ENCODE data around the gene WDR33. TPM values are rescaled to one million over a fixed set of nuclear protein-coding genes. Genes with fewer than 3 reads are reported as not detected.

Gene WDR33
- polyA plus RNA-seq, 2 donors = 10.6 to 12.2 TPM

DNA sequence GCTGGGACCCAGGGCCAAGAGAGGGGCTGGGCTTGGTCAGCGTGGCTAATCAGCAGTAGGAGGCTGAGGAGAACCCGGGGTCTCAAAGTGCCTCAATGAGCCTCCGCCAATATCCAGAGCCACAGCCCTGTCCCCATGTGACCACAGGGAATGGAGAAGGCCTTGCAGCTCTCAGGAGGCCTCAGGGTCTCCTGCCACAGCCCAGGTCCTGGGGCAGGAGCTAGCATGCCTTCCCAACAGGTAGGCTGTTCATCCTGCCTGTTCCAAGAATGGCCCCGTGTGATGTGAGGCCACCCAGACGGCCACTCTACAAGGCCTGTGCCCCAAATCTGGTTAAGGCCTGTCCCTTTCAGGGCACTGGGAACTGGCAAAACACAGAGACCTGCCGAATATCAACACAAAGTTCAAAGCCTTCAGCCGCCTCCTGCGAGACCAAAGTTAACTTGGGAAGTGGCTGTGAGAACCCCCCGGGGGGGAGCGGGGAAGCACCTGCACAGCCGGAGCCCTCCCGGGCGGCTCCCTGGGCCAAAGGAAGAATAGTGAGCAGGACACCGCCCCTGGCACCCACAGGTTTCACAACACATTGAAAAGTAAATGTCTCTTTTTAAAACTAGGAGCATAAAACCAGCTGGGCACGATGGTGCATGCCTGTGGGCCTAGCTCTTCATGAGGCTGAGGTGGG lies 131.2 kb downstream of the WDR33 start:
- H3K9me3 ChIP-seq (ENCODE audit: control insufficient read depth in 2 of 2, insufficient read depth in 1 of 2, low read depth in 1 of 2, low read length in 1 of 2) = no peaks in the 10 kb centered on the region
- H3K36me3 ChIP-seq (ENCODE audit: control insufficient read depth in 2 of 2, insufficient read depth in 2 of 2, low read length in 1 of 2) = no peaks in the 10 kb centered on the region
- H3K27ac ChIP-seq (ENCODE audit: low read depth in 2 of 2, low read length in 1 of 2) = no peak overlapping the region
- 72% methylated on average over 15 of the region's 15 CpGs for WGBS, 2 donors
- H3K4me1 ChIP-seq (ENCODE audit: control insufficient read depth in 2 of 2, insufficient read depth in 2 of 2, low read length in 1 of 2) = no peaks in the 10 kb centered on the region
- no peaks in the 10 kb centered on the region for H3K27me3 ChIP-seq (ENCODE audit: control insufficient read depth in 1 of 2, insufficient read depth in 2 of 2, low read length in 2 of 2)
- no peak overlapping the region for H3K4me3 ChIP-seq (ENCODE audit: low read depth in 1 of 2, low read length in 2 of 2)

DNA sequence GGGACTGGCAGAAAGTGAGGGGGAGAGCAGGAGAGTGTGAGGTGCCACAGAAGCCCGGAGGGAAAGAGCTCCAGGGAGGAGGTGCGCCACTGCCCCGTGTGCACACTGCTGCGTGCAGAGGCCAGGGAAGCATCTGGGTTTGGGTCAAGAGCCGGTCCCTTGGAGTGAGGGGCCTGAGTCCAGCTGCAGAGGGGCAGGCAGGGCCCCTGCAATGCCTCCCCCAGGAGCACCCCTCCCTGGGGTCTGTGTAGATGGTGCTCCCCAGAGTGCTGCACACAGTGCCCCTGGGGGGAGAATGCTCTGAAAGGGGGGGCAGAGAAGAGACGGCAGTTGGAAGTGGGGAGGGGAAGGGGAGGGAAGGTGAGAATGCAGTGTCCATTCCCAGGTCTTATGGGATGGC lies 132.0 kb downstream of the WDR33 start:
- Histone ChIP-seq H3K9me3 (ENCODE audit: control insufficient read depth in 2 of 2, insufficient read depth in 1 of 2, low read depth in 1 of 2, low read length in 1 of 2) (no peaks in the 10 kb centered on the region), H3K4me1 (ENCODE audit: control insufficient read depth in 2 of 2, insufficient read depth in 2 of 2, low read length in 1 of 2) (no peaks in the 10 kb centered on the region), H3K4me3 (ENCODE audit: low read depth in 1 of 2, low read length in 2 of 2) (no peak overlapping the region), H3K36me3 (ENCODE audit: control insufficient read depth in 2 of 2, insufficient read depth in 2 of 2, low read length in 1 of 2) (no peaks in the 10 kb centered on the region), H3K27ac (ENCODE audit: low read depth in 2 of 2, low read length in 1 of 2) (no peak overlapping the region), H3K27me3 (ENCODE audit: control insufficient read depth in 1 of 2, insufficient read depth in 2 of 2, low read length in 2 of 2) (no peaks in the 10 kb centered on the region)
- 89% methylated on average over 6 of the region's 6 CpGs for WGBS, 2 donors

DNA sequence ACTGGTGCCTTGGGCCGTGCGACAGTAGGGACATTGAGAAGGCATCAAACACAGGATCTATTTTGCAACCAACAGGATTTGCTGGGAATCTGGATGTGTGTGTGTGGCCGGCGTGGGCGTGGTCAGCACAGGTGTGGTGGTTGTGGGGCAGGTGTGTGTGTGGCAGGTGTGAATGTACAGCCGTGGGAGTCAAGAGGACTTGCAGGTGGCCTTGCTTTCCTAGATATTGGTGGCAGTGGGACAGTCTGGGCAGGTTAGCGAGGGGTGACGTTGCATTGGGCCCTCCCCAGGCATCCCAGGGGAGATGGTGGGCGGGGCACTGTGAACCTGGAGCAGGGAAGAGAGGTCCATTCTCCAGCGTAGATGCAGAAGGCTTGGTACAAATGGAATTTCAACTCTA lies 132.4 kb downstream of the WDR33 start:
- Histone ChIP-seq H3K4me3 (ENCODE audit: low read depth in 1 of 2, low read length in 2 of 2) (no peak overlapping the region), H3K27ac (ENCODE audit: low read depth in 2 of 2, low read length in 1 of 2) (no peak overlapping the region), H3K4me1 (ENCODE audit: control insufficient read depth in 2 of 2, insufficient read depth in 2 of 2, low read length in 1 of 2) (no peaks in the 10 kb centered on the region), H3K9me3 (ENCODE audit: control insufficient read depth in 2 of 2, insufficient read depth in 1 of 2, low read depth in 1 of 2, low read length in 1 of 2) (no peaks in the 10 kb centered on the region), H3K36me3 (ENCODE audit: control insufficient read depth in 2 of 2, insufficient read depth in 2 of 2, low read length in 1 of 2) (no peaks in the 10 kb centered on the region), H3K27me3 (ENCODE audit: control insufficient read depth in 1 of 2, insufficient read depth in 2 of 2, low read length in 2 of 2) (no peaks in the 10 kb centered on the region)
- WGBS, 2 donors = 75 to 83% methylated on average over 10 of the region's 10 CpGs

DNA sequence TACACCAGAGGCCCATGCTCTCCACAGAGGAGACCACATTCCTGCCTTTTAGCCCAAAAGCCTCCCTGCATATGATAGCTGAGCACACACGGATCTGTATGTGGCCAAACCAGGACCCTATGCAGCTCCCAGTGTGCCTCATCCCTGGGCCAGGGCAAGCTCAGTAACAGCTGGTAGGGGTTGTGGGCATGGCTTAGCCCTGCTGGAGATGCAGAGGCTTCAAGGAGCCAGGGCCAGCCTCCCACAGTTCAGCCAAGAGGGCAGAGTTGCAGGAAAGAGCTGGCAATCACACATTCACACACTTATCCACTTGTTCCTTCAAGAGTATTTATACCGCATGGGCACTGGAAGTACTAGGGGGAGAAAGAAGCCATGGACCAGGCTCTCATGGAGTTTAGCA lies 134.1 kb downstream of the WDR33 start:
- H3K4me1 ChIP-seq (ENCODE audit: control insufficient read depth in 2 of 2, insufficient read depth in 2 of 2, low read length in 1 of 2) = peaks cover 0 to 5% of the 10 kb centered on the region in 2 donors
- H3K9me3 ChIP-seq (ENCODE audit: control insufficient read depth in 2 of 2, insufficient read depth in 1 of 2, low read depth in 1 of 2, low read length in 1 of 2) = no peaks in the 10 kb centered on the region
- H3K27ac ChIP-seq (ENCODE audit: low read depth in 2 of 2, low read length in 1 of 2) = no peak overlapping the region
- 79 to 91% methylated on average over 2 of the region's 2 CpGs for WGBS, 2 donors
- H3K36me3 ChIP-seq (ENCODE audit: control insufficient read depth in 2 of 2, insufficient read depth in 2 of 2, low read length in 1 of 2) = no peaks in the 10 kb centered on the region
- H3K4me3 ChIP-seq (ENCODE audit: low read depth in 1 of 2, low read length in 2 of 2) = no peak overlapping the region
- no peaks in the 10 kb centered on the region for H3K27me3 ChIP-seq (ENCODE audit: control insufficient read depth in 1 of 2, insufficient read depth in 2 of 2, low read length in 2 of 2)

DNA sequence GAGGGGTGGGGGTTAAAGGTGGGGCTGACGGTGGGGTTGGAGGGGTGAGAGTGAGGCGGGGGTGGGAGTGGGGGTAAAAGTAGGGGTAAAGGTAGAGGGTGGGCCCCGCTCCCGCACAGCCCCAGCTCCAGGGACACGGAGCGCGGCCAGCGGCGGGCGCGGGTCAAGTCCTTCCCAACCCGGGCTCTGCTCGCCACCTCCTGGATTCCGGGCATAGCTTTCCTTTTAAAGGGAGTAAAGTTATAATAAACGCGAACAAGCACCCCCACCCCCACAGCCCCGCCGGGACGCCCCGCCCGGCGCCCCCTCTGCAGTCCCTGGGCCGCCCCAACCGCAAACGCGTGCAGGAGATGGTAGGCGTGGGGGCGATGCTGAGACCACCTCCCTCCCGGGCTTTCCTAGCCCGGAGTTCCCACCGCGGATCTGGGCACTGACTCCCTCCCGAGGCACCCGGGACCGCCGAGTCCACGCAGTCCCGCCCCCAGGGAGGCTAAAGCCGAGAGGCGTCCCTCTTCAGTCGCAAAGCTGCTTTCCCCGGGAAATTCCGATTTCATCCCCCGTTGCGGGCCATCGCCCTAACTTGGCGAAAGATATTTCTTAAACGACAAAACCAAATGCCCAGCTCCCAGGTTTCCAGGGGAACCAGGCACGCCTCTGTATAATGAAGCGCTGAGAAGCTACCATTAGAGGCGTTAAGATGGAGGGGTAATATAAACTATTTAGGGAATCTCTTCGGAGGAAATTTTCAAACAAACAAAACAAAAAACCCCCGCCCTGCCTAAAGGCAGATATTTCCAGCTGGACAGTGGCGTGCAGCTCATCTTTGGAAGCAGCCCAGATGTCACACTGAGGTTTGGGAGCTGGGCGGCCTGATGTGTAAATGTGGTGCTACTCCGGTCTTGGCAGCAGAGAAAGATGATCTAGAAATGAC lies 135.4 kb downstream of the WDR33 start, which contains the start of gene LIMS2:
LIMS2 (minus strand) TSS at position 200 of the 931 bp plus-strand sequence. CDS start 506 bp downstream, outside the sequence.
- H3K9me3 ChIP-seq (ENCODE audit: control insufficient read depth in 2 of 2, insufficient read depth in 1 of 2, low read depth in 1 of 2, low read length in 1 of 2) = no peaks in the 10 kb centered on the region
- H3K27me3 ChIP-seq (ENCODE audit: control insufficient read depth in 1 of 2, insufficient read depth in 2 of 2, low read length in 2 of 2) = no peaks in the 10 kb centered on the region
- WGBS, 2 donors = 5% methylated on average over 43 to 56 of the region's 56 CpGs
- H3K4me3 ChIP-seq (ENCODE audit: low read depth in 1 of 2, low read length in 2 of 2) = peak within 1 kb of the TSS; percentile 47 to 56
- H3K4me1 ChIP-seq (ENCODE audit: control insufficient read depth in 2 of 2, insufficient read depth in 2 of 2, low read length in 1 of 2) = peaks cover 2 to 5% of the 10 kb centered on the region in 2 donors
- peak within 1 kb of the TSS; percentile 84 for H3K27ac ChIP-seq (ENCODE audit: low read depth in 2 of 2, low read length in 1 of 2)
- H3K36me3 ChIP-seq (ENCODE audit: control insufficient read depth in 2 of 2, insufficient read depth in 2 of 2, low read length in 1 of 2) = no peaks in the 10 kb centered on the region

DNA sequence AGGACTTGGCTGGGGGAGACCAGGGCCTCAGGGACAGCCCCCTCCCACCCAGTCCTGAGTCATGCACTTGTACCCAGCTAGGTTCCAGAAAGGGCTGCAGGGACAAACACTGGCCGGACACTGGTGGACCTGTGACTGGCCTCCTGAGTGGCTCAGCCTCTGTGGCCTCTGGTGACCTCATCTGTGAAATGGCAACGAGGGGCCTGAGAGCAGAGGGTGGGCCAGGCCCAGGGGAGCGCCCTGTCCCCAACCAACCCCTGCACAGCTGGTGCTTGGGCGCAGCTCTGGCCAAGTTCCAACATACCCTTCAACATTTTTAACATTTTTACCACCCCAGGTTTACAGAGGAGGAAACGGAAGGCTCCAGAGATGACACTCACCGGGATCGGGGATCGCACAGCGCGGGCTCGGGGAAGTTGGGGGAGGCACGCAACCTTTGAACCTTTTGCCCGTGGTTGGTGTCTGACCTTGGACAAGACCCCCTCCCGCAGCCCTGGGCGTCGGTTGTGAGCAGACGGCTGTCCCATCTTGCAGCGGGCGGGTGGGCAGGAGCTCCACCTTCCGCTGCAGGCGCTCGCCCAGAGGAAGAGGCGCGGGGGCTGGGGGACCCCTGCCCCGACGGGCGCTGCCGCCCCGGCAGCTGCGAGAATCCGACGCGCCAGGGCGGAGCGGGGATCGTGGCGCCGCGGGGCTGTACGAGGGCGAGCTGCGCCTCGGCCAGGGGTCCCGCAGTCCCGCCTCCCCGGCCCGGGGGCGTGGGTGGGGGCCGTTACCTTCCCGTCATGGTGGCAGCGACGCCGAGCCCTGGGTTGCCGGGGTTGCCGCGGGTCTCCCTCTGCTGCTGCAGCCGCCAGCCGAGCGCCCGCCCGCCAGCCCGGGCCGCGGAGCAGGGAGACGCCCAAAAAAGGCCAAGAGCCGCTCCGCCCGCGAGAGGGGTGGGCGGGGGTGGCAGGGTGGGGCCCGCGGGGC lies 136.4 kb downstream of the WDR33 start:
- Histone ChIP-seq H3K9me3 (ENCODE audit: control insufficient read depth in 2 of 2, insufficient read depth in 1 of 2, low read depth in 1 of 2, low read length in 1 of 2) (no peaks in the 10 kb centered on the region), H3K27ac (ENCODE audit: low read depth in 2 of 2, low read length in 1 of 2) (peak overlapping the region; percentile 79 to 84), H3K27me3 (ENCODE audit: control insufficient read depth in 1 of 2, insufficient read depth in 2 of 2, low read length in 2 of 2) (no peaks in the 10 kb centered on the region), H3K4me1 (ENCODE audit: control insufficient read depth in 2 of 2, insufficient read depth in 2 of 2, low read length in 1 of 2) (peaks cover 2 to 5% of the 10 kb centered on the region in 2 donors), H3K4me3 (ENCODE audit: low read depth in 1 of 2, low read length in 2 of 2) (peak overlapping the region; percentile 47 to 56), H3K36me3 (ENCODE audit: control insufficient read depth in 2 of 2, insufficient read depth in 2 of 2, low read length in 1 of 2) (no peaks in the 10 kb centered on the region)
- 5 to 6% methylated on average over 68 to 72 of the region's 72 CpGs for WGBS, 2 donors

DNA sequence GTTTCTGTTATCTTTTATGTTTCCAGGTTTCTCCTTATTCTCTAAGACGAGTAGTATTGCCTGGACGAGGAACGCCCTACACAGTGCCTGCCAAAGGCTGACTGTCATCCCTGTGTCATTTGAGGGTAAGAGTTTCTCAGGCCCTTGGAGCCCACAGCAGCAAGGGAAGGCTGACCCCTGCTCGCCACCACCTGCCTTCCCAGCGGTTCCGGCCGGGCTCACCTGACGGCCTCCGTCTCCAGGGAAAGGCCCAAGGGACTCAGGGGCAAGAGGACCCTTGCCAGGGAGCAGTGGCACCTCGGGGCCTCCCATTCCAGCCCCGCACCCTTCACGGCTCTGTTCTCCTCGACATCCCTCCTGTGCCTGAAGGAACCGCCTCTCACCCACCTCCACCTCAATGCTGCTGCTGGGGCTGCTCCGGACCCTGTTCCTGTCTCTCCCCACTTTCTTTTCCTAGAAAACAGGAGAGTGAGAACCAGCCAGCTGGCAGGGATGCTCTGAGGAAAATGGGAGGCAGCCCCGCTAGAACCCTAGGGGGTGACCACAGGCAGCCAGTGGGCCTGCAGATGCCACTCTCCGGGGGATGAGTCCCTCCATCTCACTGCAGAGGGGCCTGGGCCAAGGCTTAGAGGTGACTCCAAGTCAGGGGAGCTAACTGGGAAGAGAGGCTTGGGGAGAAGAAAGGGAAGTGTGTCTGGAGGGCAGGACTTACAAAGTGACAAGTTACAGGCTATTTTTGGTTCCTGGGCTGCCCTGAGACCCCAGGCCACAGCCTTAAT lies 137.5 kb downstream of the WDR33 start:
- H3K4me3 ChIP-seq (ENCODE audit: low read depth in 1 of 2, low read length in 2 of 2) = peak overlapping the region; percentile 47 to 56
- WGBS, 2 donors = 68 to 75% methylated on average over 17 of the region's 17 CpGs
- H3K9me3 ChIP-seq (ENCODE audit: control insufficient read depth in 2 of 2, insufficient read depth in 1 of 2, low read depth in 1 of 2, low read length in 1 of 2) = no peaks in the 10 kb centered on the region
- no peaks in the 10 kb centered on the region for H3K27me3 ChIP-seq (ENCODE audit: control insufficient read depth in 1 of 2, insufficient read depth in 2 of 2, low read length in 2 of 2)
- H3K4me1 ChIP-seq (ENCODE audit: control insufficient read depth in 2 of 2, insufficient read depth in 2 of 2, low read length in 1 of 2) = peaks cover 2 to 5% of the 10 kb centered on the region in 2 donors
- H3K36me3 ChIP-seq (ENCODE audit: control insufficient read depth in 2 of 2, insufficient read depth in 2 of 2, low read length in 1 of 2) = no peaks in the 10 kb centered on the region
- peak overlapping the region; percentile 79 to 84 for H3K27ac ChIP-seq (ENCODE audit: low read depth in 2 of 2, low read length in 1 of 2)

DNA sequence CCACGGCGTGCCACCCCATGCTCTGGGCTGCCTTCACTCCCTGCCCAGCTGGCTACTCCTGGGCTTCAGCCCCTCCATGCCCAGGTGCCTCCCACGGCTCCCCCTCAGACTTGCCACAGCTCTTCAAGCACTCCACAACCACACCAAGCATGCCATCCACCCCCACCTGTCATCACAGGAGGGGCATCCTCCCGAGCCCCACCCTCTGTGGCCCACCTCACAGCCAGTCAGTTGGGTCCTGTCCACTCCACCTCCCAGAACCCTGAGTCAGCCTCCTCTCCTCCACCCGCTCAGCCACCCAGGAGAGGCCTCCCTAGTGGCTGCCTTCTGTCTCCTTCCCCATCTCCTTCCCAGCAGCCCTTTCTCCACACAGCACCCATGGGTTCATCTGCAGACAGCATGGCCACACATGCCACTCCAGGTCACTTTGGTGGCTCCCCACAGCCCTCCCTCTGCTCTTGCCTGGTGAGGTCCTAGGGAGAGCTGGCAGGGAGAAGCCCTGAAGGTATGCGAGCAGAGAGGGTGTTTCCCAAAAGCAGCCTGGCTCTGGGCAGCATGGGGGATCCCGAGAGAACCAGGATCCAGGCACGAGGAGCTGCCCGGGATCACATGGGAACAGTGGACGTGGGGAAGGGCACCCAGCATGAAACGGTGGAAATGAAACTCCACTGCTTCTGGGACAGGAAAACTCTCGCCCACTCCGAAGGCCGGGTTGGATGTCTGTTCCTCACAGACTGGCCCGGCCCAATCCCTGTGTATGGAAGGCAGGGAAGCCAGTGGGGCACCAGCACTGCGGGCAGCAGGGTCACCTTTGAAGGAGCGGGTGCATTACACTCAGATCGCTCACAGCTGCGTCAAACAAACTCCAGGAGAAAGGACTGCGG lies 138.4 kb downstream of the WDR33 start:
- H3K4me3 ChIP-seq (ENCODE audit: low read depth in 1 of 2, low read length in 2 of 2) = peak overlapping the region in 1 of 2 donors; percentile 47
- peak overlapping the region; percentile 79 to 84 for H3K27ac ChIP-seq (ENCODE audit: low read depth in 2 of 2, low read length in 1 of 2)
- no peaks in the 10 kb centered on the region for H3K9me3 ChIP-seq (ENCODE audit: control insufficient read depth in 2 of 2, insufficient read depth in 1 of 2, low read depth in 1 of 2, low read length in 1 of 2)
- 65 to 70% methylated on average over 20 of the region's 20 CpGs for WGBS, 2 donors
- H3K36me3 ChIP-seq (ENCODE audit: control insufficient read depth in 2 of 2, insufficient read depth in 2 of 2, low read length in 1 of 2) = no peaks in the 10 kb centered on the region
- H3K4me1 ChIP-seq (ENCODE audit: control insufficient read depth in 2 of 2, insufficient read depth in 2 of 2, low read length in 1 of 2) = peaks cover 2 to 5% of the 10 kb centered on the region in 2 donors
- no peaks in the 10 kb centered on the region for H3K27me3 ChIP-seq (ENCODE audit: control insufficient read depth in 1 of 2, insufficient read depth in 2 of 2, low read length in 2 of 2)
